ENCODE data around the gene TLE6.

Gene TLE6

DNA sequence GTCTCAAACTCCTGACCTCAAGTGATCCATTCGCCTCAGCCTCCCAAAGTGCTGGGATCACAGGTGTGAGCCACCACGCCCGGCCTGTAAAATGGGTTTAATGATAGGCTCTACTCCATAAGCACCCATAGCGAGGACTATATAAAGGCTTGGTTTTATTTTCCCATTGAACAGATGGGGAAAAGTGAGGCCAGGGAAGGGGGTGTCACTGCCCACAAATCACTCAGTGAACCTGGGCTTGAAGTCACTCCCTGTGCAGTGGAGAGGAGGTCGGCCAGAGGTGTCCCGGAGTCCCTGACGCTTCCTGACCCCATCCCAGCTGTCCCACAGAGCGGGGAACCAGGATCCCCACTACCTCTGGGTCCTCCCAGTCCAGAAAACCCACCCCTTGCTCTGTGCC is 36.8 kb downstream of the TLE6 start:
- TF ChIP-seq EZH2 (optimal IDR thresholded peaks at IDR 0.05; ENCODE audit: low read depth, low read length) = no peak
- TF ChIP-seq, protein P1, sequence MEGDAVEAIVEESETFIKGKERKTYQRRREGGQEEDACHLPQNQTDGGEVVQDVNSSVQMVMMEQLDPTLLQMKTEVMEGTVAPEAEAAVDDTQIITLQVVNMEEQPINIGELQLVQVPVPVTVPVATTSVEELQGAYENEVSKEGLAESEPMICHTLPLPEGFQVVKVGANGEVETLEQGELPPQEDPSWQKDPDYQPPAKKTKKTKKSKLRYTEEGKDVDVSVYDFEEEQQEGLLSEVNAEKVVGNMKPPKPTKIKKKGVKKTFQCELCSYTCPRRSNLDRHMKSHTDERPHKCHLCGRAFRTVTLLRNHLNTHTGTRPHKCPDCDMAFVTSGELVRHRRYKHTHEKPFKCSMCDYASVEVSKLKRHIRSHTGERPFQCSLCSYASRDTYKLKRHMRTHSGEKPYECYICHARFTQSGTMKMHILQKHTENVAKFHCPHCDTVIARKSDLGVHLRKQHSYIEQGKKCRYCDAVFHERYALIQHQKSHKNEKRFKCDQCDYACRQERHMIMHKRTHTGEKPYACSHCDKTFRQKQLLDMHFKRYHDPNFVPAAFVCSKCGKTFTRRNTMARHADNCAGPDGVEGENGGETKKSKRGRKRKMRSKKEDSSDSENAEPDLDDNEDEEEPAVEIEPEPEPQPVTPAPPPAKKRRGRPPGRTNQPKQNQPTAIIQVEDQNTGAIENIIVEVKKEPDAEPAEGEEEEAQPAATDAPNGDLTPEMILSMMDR (IDR thresholded peaks at IDR 0.05; ENCODE audit: low read length) = no peak
- TF ChIP-seq EZH2phosphoT487 (IDR thresholded peaks at IDR 0.05; ENCODE audit: low read length) = no peak
- no peaks in the 10 kb centered on the region for H3F3A ChIP-seq (ENCODE audit: insufficient read depth, low read length)
- no peak for DNase-seq
- no peak overlapping the region for H3K27ac ChIP-seq (ENCODE audit: low read length)
- no peak overlapping the region for H3K4me3 ChIP-seq (ENCODE audit: low read length)
- no peak overlapping the region for H3K9ac ChIP-seq (ENCODE audit: low read length)
- no peaks in the 10 kb centered on the region for H3K79me2 ChIP-seq (ENCODE audit: low read length)
- H3K36me3 ChIP-seq (replicated peaks; ENCODE audit: insufficient read depth, low read length) = no peaks in the 10 kb centered on the region
- no peak overlapping the region for H3K4me2 ChIP-seq (ENCODE audit: low read depth, low read length)
- no peak overlapping the region for H2AFZ ChIP-seq (ENCODE audit: low read length)
- H3K27me3 ChIP-seq (replicated peaks; ENCODE audit: insufficient read depth, low read length) = peaks cover 91% of the 10 kb centered on the region
- H3K9me3 ChIP-seq (replicated peaks; ENCODE audit: insufficient read depth, low read length) = no peaks in the 10 kb centered on the region
- H4K20me1 ChIP-seq (ENCODE audit: insufficient read depth, low read length) = no peaks in the 10 kb centered on the region
- no peaks in the 10 kb centered on the region for H3K4me1 ChIP-seq (ENCODE audit: low read length)
- H3K9me2 ChIP-seq (replicated peaks; ENCODE audit: insufficient read depth, low read length) = no peaks in the 10 kb centered on the region

DNA sequence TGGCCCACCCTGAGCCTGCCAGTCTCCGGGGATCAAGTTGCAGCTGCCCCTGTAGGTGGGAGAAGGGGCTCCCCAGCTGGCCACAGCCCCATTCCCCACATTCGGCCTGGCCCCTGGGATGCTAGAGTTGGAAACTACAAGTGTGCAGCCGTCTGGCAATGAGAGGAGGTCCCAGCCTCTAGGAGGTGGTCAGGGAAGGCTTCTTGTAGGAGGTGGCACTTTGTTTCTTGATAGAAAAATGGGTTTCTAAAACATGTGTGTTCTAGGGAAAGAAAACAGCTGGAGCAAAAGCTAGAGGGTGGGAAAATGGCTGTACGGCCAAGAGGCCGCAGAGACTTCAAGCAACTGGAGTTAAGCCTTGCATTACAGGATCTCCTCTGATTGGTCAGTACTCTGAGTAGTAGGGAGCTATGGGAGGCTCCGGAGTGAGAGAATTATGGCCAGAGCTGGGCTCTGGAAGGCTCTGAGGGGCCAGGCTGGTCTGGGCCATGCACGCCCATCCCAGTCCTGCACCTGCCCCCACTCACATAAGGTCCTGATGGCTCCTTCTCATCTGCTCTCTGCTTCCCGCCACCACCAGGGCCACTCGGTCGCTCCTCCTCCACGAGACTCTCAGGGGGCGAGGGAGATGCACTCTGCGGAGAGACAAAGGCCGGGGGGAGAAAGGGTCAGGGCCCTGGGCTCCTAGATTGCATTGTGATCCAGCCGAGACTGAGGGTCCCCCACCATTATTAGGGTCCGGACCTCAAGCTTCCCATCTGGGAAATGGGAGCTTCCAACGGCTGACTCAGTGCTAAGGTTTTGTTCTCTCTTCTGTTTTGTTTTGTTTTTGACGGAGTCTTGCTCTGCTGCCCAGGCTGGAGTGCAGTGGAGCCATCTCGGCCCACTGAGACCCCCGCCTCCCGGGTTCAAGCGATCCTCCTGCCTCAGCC is 38.0 kb downstream of the TLE6 start:
- Histone ChIP-seq H2AFZ (ENCODE audit: low read length) (no peak overlapping the region), H4K20me1 (ENCODE audit: insufficient read depth, low read length) (no peaks in the 10 kb centered on the region), H3K4me2 (ENCODE audit: low read depth, low read length) (no peak overlapping the region), H3K4me1 (ENCODE audit: low read length) (no peaks in the 10 kb centered on the region), H3K4me3 (ENCODE audit: low read length) (no peak overlapping the region), H3K27ac (ENCODE audit: low read length) (no peak overlapping the region), H3K9me2 (replicated peaks; ENCODE audit: insufficient read depth, low read length) (no peaks in the 10 kb centered on the region), H3K36me3 (replicated peaks; ENCODE audit: insufficient read depth, low read length) (no peaks in the 10 kb centered on the region), H3F3A (ENCODE audit: insufficient read depth, low read length) (no peaks in the 10 kb centered on the region), H3K9me3 (replicated peaks; ENCODE audit: insufficient read depth, low read length) (no peaks in the 10 kb centered on the region), H3K9ac (ENCODE audit: low read length) (no peak overlapping the region), H3K79me2 (ENCODE audit: low read length) (no peaks in the 10 kb centered on the region), H3K27me3 (replicated peaks; ENCODE audit: insufficient read depth, low read length) (peaks cover 91% of the 10 kb centered on the region)
- DNase-seq = no peak
- no peak for TF ChIP-seq EZH2 (optimal IDR thresholded peaks at IDR 0.05; ENCODE audit: low read depth, low read length)
- TF ChIP-seq, protein P1 (IDR thresholded peaks at IDR 0.05; ENCODE audit: low read length) = no peak
- no peak for TF ChIP-seq EZH2phosphoT487 (IDR thresholded peaks at IDR 0.05; ENCODE audit: low read length)

DNA sequence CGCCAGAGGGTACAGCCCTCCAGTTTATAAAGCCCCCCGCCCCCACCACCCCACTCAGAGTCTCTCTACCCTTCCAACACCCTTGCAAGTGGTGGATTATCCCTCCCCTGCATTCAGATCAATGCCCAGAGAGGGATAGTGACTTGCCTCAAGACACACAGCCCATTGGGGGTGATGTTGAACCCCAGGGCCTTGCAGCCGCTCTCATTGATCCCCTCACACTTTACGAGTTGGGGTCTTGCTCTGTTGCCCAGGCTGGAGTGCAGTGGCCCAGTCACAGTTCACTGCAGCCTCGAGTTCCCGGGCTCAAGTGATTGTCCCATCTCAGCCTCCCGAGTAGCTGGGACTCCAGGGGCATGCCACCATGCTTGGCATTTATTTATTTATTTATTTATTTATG is 40.6 kb downstream of the TLE6 start:
- Histone ChIP-seq H3K4me2 (ENCODE audit: low read depth, low read length) (no peak overlapping the region), H3K4me3 (ENCODE audit: low read length) (no peak overlapping the region), H3K27ac (ENCODE audit: low read length) (no peak overlapping the region), H3K79me2 (ENCODE audit: low read length) (no peaks in the 10 kb centered on the region), H3K9ac (ENCODE audit: low read length) (no peak overlapping the region), H3K36me3 (replicated peaks; ENCODE audit: insufficient read depth, low read length) (no peaks in the 10 kb centered on the region), H3K27me3 (replicated peaks; ENCODE audit: insufficient read depth, low read length) (peaks cover 88% of the 10 kb centered on the region), H3K4me1 (ENCODE audit: low read length) (no peaks in the 10 kb centered on the region), H2AFZ (ENCODE audit: low read length) (no peak overlapping the region), H3F3A (ENCODE audit: insufficient read depth, low read length) (no peaks in the 10 kb centered on the region), H3K9me3 (replicated peaks; ENCODE audit: insufficient read depth, low read length) (no peaks in the 10 kb centered on the region), H3K9me2 (replicated peaks; ENCODE audit: insufficient read depth, low read length) (no peaks in the 10 kb centered on the region), H4K20me1 (ENCODE audit: insufficient read depth, low read length) (no peaks in the 10 kb centered on the region)
- TF ChIP-seq, protein P1 (IDR thresholded peaks at IDR 0.05; ENCODE audit: low read length) = no peak
- TF ChIP-seq EZH2phosphoT487 (IDR thresholded peaks at IDR 0.05; ENCODE audit: low read length) (no peak), EZH2 (optimal IDR thresholded peaks at IDR 0.05; ENCODE audit: low read depth, low read length) (no peak)
- no peak for DNase-seq
